HUES48 (cell line): ENCODE results near the gene BPNT1.
"Not testable (repeated sequence)": the region's sequence is repeated elsewhere in the genome, so short reads cannot be mapped to it uniquely, and the experiment has no call there.

ENCODE experiments used
- H3K27ac ChIP-seq: one replicate; pipeline ENCODE4 v1.7.0; 2013; ENCODE audit warnings: low read depth, low read length, inconsistent platforms
- H3K27me3 ChIP-seq: 2 replicates; pipeline ENCODE4 v1.6.1; 2013; ENCODE audit warnings: mild to moderate bottlenecking, low read length; ENCODE audit not compliant: control insufficient read depth, insufficient read depth
- H3K36me3 ChIP-seq: 2 replicates; pipeline ENCODE4 v1.6.1; 2013; ENCODE audit warnings: low read length; ENCODE audit not compliant: control insufficient read depth, insufficient read depth
- H3K4me1 ChIP-seq: 2 replicates; pipeline ENCODE4 v1.6.1; 2013; ENCODE audit warnings: mild to moderate bottlenecking, low read length; ENCODE audit not compliant: control insufficient read depth, insufficient read depth
- H3K4me3 ChIP-seq: 2 replicates; pipeline ENCODE4 v1.5.1; 2013; ENCODE audit warnings: mild to moderate bottlenecking, low read depth, low read length
- H3K9ac ChIP-seq: 2 replicates; pipeline ENCODE4 v1.6.1; 2013; ENCODE audit warnings: mild to moderate bottlenecking, low read depth, low read length, moderate library complexity
- H3K9me3 ChIP-seq: 2 replicates; pipeline ENCODE4 v1.6.1; 2013; ENCODE audit warnings: low read length; ENCODE audit not compliant: control insufficient read depth, insufficient read depth

The BPNT1 gene

DNA sequence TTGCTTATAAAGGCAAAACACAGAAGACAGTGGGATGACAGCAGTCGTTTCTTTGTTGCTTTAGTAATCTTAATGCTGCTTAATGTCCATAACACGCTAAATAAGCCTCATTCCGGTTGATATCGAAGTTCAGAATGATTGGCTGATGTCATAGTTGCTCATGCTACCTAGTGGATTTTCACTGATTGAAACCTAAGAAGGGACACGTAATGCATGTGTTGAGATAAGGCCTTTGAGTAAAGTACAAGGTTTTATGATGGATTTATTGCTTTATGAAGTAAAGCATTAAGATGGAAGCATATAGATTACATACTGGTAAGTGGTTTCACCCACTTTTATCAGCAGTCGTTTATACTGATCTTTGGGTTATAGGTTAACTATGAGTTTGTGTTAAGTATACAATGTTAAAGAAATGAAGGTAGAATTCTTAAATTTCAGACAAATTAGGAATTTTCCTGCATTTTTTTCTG, 29.5 kb upstream of the BPNT1 start:
- Histone ChIP-seq H3K9me3 (no peaks in the 10 kb centered on the region), H3K4me3 (no peak overlapping the region), H3K9ac (no peak overlapping the region), H3K4me1 (no peaks in the 10 kb centered on the region), H3K27me3 (no peaks in the 10 kb centered on the region), H3K36me3 (peaks cover 37% of the 10 kb centered on the region), H3K27ac (no peak overlapping the region)

DNA sequence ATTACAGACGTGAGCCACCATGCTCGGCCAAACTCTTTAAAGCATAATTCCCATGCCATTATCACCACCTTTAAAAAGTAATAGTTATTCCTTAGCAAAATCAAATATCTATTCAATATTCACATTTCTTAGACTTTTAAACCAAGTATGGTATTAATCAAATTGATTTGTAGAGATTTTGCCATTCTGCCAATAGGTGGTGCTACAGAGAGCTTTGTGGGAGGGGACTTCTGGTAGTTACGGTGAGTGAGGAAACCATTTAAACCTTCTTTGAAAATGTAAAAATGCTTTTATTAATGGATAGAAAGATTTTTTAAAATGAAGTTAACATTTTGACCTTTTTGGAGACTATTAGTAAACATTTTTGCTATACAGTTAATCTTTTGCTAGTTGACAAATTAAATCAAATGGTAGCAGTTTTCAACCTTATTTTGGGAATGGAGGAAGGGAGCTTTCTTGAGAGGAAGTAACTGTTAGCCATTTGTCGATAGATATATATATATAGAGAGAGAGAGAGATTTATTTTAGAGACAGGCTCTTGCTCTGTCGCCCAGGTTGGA, 23.6 kb upstream of the BPNT1 start:
- Histone ChIP-seq H3K27ac (no peak overlapping the region), H3K4me1 (no peaks in the 10 kb centered on the region), H3K27me3 (no peaks in the 10 kb centered on the region), H3K36me3 (peaks cover 78% of the 10 kb centered on the region), H3K9me3 (no peaks in the 10 kb centered on the region), H3K4me3 (no peak overlapping the region), H3K9ac (no peak overlapping the region)

DNA sequence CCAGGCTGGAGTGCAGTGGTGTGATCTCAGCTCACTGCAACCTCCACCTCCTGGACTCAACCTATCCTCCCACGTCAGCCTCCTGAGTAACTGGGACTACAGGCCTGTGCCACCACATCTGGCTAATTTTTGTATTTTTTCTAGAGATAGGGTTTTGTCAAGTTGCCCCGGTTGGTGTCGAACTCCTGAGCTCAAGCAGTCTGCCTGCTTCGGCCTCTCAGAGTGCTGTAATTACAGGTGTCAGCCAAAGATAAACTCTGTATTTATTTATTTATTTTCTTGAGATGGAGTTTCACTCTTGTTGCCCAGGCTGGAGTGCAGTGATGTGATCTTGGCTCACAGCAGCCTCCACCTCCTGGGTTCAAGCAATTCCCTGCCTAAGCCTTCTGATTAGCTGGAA, 23.0 kb upstream of the BPNT1 start:
- H3K9ac ChIP-seq, H3K27me3 ChIP-seq, H3K4me1 ChIP-seq, H3K9me3 ChIP-seq, H3K4me3 ChIP-seq, H3K27ac ChIP-seq: not testable (repeated sequence)
- H3K36me3 ChIP-seq = peaks cover 74% of the 10 kb centered on the region

DNA sequence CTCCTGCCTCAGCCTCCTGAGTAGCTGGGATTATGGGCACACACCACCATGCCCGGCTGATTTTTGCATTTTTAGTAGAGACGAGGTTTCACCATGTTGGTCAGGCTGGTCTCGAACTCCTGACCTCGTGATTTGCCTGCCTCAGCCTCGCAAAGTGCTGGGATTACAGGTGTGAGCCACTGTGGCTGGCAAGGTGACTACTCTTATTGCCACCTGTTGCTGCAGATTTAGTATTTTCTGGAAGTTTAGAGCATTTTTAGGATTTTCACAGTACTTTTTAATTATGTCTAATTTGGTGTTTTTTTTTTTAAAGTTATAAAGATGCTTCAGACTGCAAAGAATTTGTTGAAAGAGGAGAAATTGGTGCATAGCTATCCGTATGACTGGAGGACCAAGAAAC, 20.9 kb upstream of the BPNT1 start:
- peaks cover 81% of the 10 kb centered on the region for H3K36me3 ChIP-seq

DNA sequence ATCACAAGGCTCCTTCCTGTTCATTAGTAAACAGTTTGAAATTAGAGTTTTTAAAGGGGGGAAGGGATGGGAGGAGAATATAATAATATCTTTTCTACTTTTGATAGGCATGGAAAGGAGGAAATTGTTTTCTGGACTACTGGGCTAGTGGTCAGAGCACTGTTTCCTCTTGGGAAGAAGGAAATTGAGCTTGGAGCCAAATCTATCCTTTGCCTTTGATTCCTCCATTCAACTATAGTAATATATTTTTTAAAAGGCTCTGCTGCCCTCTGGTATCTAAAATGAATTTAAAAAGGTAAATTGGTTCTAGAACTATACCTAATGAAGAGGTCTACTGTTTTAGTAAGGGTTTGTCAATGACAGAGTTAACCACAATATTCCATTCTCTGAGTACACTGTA, 10.2 kb upstream of the BPNT1 start:
- H3K36me3 ChIP-seq = peaks cover 86% of the 10 kb centered on the region
- H3K27me3 ChIP-seq = no peaks in the 10 kb centered on the region
- no peak overlapping the region for H3K27ac ChIP-seq
- no peaks in the 10 kb centered on the region for H3K9me3 ChIP-seq
- H3K4me1 ChIP-seq = 0 out of 2 replicates have a peak, but pooled peaks cover 3% of the 10 kb centered on the region
- H3K9ac ChIP-seq = no peak overlapping the region
- H3K4me3 ChIP-seq = no peak overlapping the region

More for the DNA sequence above, 20.9 kb upstream of the BPNT1 start:
- not testable (repeated sequence) for H3K9me3 ChIP-seq, H3K27me3 ChIP-seq, H3K4me3 ChIP-seq, H3K27ac ChIP-seq, H3K4me1 ChIP-seq, H3K9ac ChIP-seq

DNA sequence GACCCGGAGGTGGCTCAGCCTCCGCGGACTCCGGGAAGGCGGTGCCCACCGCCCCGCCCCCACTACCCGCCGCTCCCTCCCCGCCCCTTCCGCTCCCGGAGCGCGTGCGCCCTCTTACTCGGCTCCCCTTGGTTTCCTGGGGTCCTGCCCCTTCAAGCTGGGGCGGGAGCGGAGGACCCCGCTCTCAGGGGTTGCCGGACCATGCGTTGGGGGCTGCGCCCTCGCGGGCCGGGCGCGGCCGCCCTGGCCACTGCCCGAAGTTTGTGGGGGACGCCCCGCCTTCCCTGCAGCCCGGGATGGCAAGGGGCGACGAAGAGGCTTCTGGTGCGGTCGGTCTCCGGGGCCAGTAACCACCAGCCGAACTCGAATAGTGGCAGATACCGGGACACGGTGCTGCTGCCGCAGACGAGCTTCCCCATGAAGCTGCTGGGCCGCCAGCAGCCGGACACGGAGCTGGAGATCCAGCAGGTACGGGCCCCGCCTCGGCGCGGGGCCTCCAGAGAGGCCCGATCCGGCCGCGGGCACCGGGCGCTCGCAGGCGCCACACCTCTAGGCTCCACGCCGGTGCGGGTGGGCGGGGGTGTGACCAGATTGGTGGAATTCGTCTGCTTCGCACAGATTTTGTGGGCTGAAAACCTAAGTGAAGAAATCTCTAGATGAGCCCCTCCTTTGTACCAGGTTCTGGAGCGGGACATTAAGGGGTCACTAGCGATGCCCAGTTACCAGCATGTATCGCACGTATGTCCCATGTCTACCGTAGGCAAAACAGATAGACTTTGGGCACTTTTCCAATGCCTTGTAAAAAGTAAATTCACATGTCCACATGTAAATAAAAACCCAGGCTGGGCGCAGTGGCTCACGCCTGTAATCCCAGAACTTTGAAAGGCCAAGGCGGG, 4.7 kb upstream of the BPNT1 start, which contains the start of gene IARS2:
IARS2 (plus strand) TSS at position 117 of the 896 bp plus-strand sequence; CDS start at position 202, 85 bp downstream.
- no peaks in the 10 kb centered on the region for H3K27me3 ChIP-seq
- H3K4me1 ChIP-seq = 0 out of 2 replicates have a peak, but pooled peaks cover 3% of the 10 kb centered on the region
- peaks cover 32% of the 10 kb centered on the region for H3K36me3 ChIP-seq
- no peaks in the 10 kb centered on the region for H3K9me3 ChIP-seq
- peak within 1 kb of the TSS; percentile 78 for H3K9ac ChIP-seq
- peak within 1 kb of the TSS; percentile 88 for H3K27ac ChIP-seq
- H3K4me3 ChIP-seq = peak within 1 kb of the TSS; percentile 98

DNA sequence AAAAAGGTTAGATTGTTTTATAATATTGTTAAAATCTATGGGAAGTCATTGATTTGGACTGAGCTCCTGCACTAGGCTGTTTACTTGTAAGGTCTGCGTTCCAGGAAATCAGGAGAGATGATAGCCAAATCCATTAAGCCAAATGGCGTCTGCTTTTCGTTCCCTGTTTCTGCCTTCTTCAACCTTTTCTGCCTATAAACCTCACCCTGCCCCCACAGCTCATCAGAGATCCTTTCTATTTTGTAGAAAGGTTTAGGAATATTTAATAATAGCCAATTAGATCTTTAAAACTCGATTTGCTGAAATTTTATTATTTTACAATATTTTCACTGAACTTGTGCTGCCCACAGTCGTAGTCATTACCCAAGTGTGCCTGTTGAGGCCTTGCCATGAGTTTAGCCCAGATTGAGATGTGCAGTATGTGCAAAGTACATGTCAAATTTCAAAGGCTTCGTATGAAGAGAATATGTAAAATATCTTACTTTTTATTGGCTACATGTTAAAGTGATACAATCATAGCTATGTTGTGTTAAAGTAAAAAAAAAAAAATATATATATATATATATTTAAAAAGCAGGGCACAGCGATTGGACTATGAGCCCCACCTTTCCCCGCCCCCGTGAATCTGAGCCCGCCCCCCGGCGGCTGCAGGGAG, 3.9 kb upstream of the BPNT1 start:
- Histone ChIP-seq H3K9ac (no peak overlapping the region), H3K9me3 (no peaks in the 10 kb centered on the region), H3K4me3 (no peak overlapping the region), H3K4me1 (0 out of 2 replicates have a peak, but pooled peaks cover 3% of the 10 kb centered on the region), H3K36me3 (peaks cover 26% of the 10 kb centered on the region), H3K27me3 (no peaks in the 10 kb centered on the region), H3K27ac (no peak overlapping the region)

DNA sequence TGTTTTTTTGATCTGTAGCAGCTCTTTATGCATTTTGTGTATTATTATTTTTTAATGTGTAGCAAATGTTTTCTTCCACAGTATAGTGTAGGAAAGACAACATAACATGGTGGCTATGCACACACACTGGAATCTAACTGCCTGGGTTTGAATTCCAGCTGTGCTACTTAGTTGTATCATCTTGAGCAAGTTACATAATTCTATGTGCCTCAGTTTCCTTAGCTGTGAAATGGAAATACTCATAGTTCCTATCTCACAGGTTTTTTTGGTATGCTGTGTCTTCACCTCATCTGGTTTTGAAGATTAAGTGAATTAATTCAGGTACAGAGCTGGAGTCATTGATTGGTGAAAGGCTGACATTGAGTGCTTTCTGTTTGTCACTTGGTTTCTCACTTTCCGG, 3.1 kb upstream of the BPNT1 start:
- H3K9me3 ChIP-seq = no peaks in the 10 kb centered on the region
- H3K9ac ChIP-seq = no peak overlapping the region
- peaks cover 19% of the 10 kb centered on the region for H3K36me3 ChIP-seq
- no peaks in the 10 kb centered on the region for H3K27me3 ChIP-seq
- no peak overlapping the region for H3K27ac ChIP-seq
- 0 out of 2 replicates have a peak, but pooled peaks cover 3% of the 10 kb centered on the region for H3K4me1 ChIP-seq
- no peak overlapping the region for H3K4me3 ChIP-seq

DNA sequence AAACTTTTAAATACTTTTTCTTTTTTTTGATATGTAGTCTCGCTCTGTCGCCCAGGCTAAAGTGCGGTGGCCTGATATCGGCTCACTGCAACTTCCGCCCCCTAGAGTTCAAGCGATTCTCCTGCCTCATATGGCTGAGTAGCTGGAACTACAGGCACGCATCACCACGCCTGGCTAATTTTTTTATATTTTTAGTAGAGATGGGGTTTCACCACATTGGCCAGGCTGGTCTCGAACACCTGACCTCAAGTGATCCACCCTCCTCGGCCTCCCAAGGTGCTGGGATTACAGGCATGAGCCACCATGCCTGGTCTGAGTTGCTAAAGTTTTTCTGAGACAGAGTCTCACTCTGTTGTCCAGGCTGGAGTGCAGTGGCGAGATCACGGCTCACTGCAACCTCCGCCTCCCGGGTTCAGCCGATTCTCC, 3.3 kb downstream of the BPNT1 start:
- not testable (repeated sequence) for H3K9me3 ChIP-seq, H3K9ac ChIP-seq, H3K27ac ChIP-seq

DNA sequence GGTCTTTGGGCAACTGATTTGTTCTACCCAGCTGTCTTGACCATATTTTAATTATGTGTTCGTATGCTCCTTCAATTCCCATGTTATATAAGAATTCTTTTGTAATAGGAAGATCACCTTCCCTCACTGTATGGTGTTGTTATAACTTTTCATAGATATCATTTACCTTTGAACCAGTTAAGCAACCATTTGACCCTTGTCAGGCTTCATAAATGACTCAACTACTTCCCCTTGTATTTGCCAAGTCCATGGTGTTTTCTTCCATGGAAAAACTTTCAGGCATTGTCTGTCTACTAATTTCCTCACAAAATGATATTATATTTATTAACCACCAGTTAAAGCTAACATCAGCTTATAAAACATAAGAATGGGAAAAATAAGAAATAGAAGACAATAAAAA, 5.1 kb downstream of the BPNT1 start:
- no peaks in the 10 kb centered on the region for H3K4me1 ChIP-seq
- H3K9me3 ChIP-seq = no peaks in the 10 kb centered on the region
- H3K27me3 ChIP-seq = no peaks in the 10 kb centered on the region
- no peak overlapping the region for H3K9ac ChIP-seq
- no peaks in the 10 kb centered on the region for H3K36me3 ChIP-seq
- no peak overlapping the region for H3K4me3 ChIP-seq
- no peak overlapping the region for H3K27ac ChIP-seq

More for the DNA sequence above, 3.3 kb downstream of the BPNT1 start:
- H3K36me3 ChIP-seq, H3K27me3 ChIP-seq, H3K4me3 ChIP-seq, H3K4me1 ChIP-seq: not testable (repeated sequence)

DNA sequence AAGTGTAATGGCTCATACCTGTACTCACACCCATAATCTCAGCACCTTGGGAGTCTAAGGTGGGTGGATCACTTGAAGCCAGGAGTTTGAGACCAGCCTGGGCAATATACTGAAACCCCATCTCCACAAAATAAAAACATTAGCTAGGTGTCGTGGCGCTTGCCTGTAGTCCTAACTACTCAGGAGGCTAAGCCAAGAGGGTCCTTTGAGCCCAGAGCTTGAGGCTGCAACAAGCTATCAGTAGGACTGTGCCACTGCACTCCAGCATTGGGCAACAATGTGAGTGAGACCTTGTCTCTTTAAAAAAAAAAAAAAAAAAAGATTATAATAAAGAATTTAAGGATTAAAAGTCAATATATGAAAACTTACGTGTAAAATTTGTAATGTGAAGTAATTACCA, 11.7 kb downstream of the BPNT1 start:
- Histone ChIP-seq H3K9me3 (no peaks in the 10 kb centered on the region), H3K36me3 (peaks cover 7% of the 10 kb centered on the region)

More for the DNA sequence above, 11.7 kb downstream of the BPNT1 start:
- Histone ChIP-seq H3K4me3 (no peak overlapping the region), H3K27me3 (no peaks in the 10 kb centered on the region), H3K4me1 (no peaks in the 10 kb centered on the region), H3K27ac (no peak overlapping the region), H3K9ac (no peak overlapping the region)
